ENCODE results near the gene WNK1. TPM values are rescaled to one million over a fixed set of nuclear protein-coding genes. Genes with fewer than 3 reads are reported as not detected.

The WNK1 gene
- total and polyA plus RNA-seq, 2 experiments from 2014 or later = 110 to 145 TPM

DNA sequence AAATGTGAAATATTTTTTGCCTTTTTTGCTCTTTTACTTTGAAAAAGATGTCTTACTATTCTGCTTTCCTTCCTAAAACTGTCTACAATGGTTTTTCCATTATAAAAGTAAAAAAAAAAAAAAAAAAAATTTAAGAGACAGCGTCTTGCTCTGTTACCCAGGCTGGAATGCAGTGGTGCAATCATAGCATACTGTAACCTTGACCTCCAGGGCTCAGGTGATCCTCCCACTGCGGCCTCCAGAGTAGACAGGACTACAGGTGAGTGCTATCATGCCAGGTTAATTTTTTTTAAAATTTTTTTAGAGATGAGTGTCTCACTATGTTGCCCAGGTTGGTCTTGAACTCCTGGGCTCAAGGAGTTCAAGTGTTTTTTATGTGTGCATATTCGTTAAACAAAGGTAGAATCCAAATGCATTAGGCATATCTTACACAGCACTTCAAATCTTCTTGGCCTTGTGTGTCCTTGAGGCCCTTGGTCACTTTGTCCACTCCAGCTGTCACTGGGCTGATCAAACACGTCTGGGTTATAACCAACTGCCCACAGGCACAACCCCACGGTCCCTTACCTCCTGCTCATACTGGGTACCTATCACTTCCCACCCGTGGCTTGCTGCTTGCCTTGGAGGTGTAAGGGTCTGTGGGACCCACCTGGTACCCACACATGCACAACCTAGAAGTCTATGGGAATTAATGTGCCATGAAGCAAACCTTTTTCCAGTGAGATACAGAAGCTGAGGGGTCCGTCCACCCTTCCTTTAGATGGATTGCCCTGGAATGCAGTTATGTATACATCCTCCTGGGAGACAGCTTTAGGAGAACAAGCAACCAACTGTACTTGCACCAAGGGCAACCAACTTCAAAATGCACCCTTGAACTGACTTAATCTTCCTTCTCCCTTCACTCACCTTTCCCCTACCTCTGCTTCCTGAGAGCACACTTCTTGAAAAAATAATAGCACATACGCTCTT, 184.3 kb downstream of the WNK1 start:
- Histone ChIP-seq H3K36me3 (no peaks in the 10 kb centered on the region), H3K9me3 (ENCODE audit: low read depth) (no peaks in the 10 kb centered on the region), H3K27me3 (no peaks in the 10 kb centered on the region), H3K27ac (no peak overlapping the region), H3K4me1 (ENCODE audit: low read depth) (peaks cover 3% of the 10 kb centered on the region), H3K4me3 (no peak overlapping the region)
- TF ChIP-seq CTCF (IDR thresholded peaks at IDR 0.05; ENCODE audit: low read depth, low read length) = no peak
- DNase-seq (ENCODE audit: low read depth in 1 of 2, low spot score in 1 of 2) = no peak

DNA sequence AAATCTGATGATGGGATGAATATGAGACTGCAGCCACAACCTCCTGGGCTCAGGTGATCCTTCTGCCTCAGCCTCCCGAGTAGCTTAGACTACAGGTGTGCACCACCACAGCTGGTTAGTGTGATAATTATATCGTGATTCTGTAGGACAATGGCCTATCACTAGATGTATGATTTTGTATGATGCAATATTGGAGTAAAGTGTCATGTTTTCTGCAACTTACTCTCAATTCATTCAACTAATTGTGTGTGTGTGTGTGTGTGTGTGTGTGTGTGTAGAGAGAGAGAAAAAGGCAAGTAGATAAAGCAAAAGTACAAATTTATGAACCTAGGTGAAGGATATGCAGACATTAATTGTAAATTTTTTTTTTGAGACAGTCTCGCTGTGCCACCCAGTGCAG, 186.4 kb downstream of the WNK1 start:
- H3K4me1 ChIP-seq (ENCODE audit: low read depth) = peaks cover 3% of the 10 kb centered on the region
- H3K4me3 ChIP-seq = no peak overlapping the region
- no peak overlapping the region for H3K27ac ChIP-seq
- H3K36me3 ChIP-seq = no peaks in the 10 kb centered on the region
- no peak for TF ChIP-seq CTCF (IDR thresholded peaks at IDR 0.05; ENCODE audit: low read depth, low read length)
- DNase-seq (ENCODE audit: low read depth in 1 of 2, low spot score in 1 of 2) = no peak
- no peaks in the 10 kb centered on the region for H3K27me3 ChIP-seq
- H3K9me3 ChIP-seq (ENCODE audit: low read depth) = no peaks in the 10 kb centered on the region

DNA sequence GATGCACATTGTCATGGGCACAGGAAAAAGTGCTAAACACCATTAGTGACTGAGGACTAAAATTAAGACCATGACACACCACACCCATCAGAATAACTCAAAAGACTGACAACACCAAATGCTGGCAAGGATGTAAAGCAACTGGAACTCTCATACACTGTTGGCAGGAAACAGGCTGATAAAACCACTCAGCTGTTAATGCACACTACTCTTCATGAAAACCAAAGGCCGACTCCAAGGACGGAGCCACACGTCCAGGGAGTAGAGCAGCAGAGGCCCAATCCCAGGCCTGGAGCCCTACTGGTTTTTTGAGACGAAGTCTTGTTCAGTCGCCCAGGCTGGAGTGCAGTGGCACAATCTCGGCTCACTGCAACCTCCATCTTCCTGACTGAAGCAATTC, 190.7 kb downstream of the WNK1 start:
- H3K27ac ChIP-seq = no peak overlapping the region
- DNase-seq (ENCODE audit: low read depth in 1 of 2, low spot score in 1 of 2) = no peak
- peaks cover 3% of the 10 kb centered on the region for H3K36me3 ChIP-seq
- no peaks in the 10 kb centered on the region for H3K4me1 ChIP-seq (ENCODE audit: low read depth)
- no peaks in the 10 kb centered on the region for H3K9me3 ChIP-seq (ENCODE audit: low read depth)
- no peak overlapping the region for H3K4me3 ChIP-seq
- no peaks in the 10 kb centered on the region for H3K27me3 ChIP-seq
- TF ChIP-seq CTCF (IDR thresholded peaks at IDR 0.05; ENCODE audit: low read depth, low read length) = no peak

DNA sequence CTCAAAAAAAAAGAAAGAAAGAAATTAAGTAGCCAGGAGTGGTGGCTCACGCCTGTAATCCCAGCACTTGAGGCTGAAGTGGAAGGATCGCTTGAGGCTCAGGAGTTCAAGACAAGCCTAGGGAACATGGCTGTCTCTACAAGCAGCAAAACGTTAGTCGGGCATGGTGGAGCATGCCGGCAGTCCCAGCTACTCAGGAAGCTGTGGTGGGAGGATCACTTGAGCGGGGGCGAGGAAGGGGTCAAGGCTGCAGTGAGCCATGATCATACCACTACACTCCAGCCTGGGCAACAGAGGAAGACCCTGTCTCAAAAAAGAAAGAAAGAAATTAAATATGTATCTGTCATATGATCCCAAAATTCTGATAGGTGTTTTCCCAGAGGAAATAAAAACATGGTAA, 191.8 kb downstream of the WNK1 start:
- Histone ChIP-seq H3K4me1 (ENCODE audit: low read depth) (peaks cover 6% of the 10 kb centered on the region), H3K36me3 (peaks cover 3% of the 10 kb centered on the region), H3K9me3 (ENCODE audit: low read depth) (no peaks in the 10 kb centered on the region), H3K27me3 (no peaks in the 10 kb centered on the region), H3K4me3 (no peak overlapping the region), H3K27ac (no peak overlapping the region)
- DNase-seq (ENCODE audit: low read depth in 1 of 2, low spot score in 1 of 2) = no peak
- TF ChIP-seq CTCF (IDR thresholded peaks at IDR 0.05; ENCODE audit: low read depth, low read length) = no peak

GRCh38 chr12:946212-946611, 193.8 kb downstream of the WNK1 start:
- Histone ChIP-seq H3K27me3 (no peaks in the 10 kb centered on the region), H3K9me3 (ENCODE audit: low read depth) (no peaks in the 10 kb centered on the region), H3K27ac (peak overlapping the region; percentile 48), H3K4me1 (ENCODE audit: low read depth) (peaks cover 6% of the 10 kb centered on the region), H3K4me3 (no peak overlapping the region), H3K36me3 (peaks cover 3% of the 10 kb centered on the region)
- TF ChIP-seq CTCF (IDR thresholded peaks at IDR 0.05; ENCODE audit: low read depth, low read length) = no peak
- peak in 1 of 2 donors; percentile 13 for DNase-seq (ENCODE audit: low read depth in 1 of 2, low spot score in 1 of 2)

Data from cardiac muscle cell (in vitro differentiated cells and primary cell).